ENCODE measurements around the gene SEMG2.

The SEMG2 gene

GRCh38 chr20:45209924-45210323 is 11.2 kb upstream of the SEMG2 start:
- TF ChIP-seq CTCF (conservative IDR thresholded peaks at IDR 0.05; ENCODE audit: low read depth, low read length), result no peak
- DNase-seq (ENCODE audit: low read depth), result no peak
- H3K4me3 ChIP-seq (ENCODE audit: low read length), result no peak overlapping the region

- no peak for DNase-seq (ENCODE audit: low read depth)
- TF ChIP-seq CTCF (conservative IDR thresholded peaks at IDR 0.05; ENCODE audit: low read depth, low read length), result no peak
- no peak overlapping the region for H3K4me3 ChIP-seq (ENCODE audit: low read length)
These were observed 9.4 kb upstream of the SEMG2 start for GRCh38 chr20:45211569-45212474.

GRCh38 chr20:45212836-45213235 is 8.3 kb upstream of the SEMG2 start:
- no peak for DNase-seq (ENCODE audit: low read depth)
- no peak overlapping the region for H3K4me3 ChIP-seq (ENCODE audit: low read length)
- no peak for TF ChIP-seq CTCF (conservative IDR thresholded peaks at IDR 0.05; ENCODE audit: low read depth, low read length)

- DNase-seq (ENCODE audit: low read depth), result peak; percentile 3
- H3K4me3 ChIP-seq (ENCODE audit: low read length), result no peak overlapping the region
- TF ChIP-seq CTCF (conservative IDR thresholded peaks at IDR 0.05; ENCODE audit: low read depth, low read length), result no peak
These were observed 3.0 kb upstream of the SEMG2 start for GRCh38 chr20:45218124-45218523.

- no peak for TF ChIP-seq CTCF (conservative IDR thresholded peaks at IDR 0.05; ENCODE audit: low read depth, low read length)
- no peak overlapping the region for H3K4me3 ChIP-seq (ENCODE audit: low read length)
- DNase-seq (ENCODE audit: low read depth), result no peak
These were observed 2.5 kb upstream of the SEMG2 start for GRCh38 chr20:45218636-45219035.

GRCh38 chr20:45223136-45223535 is 2.0 kb downstream of the SEMG2 start:
- no peak for TF ChIP-seq CTCF (conservative IDR thresholded peaks at IDR 0.05; ENCODE audit: low read depth, low read length)
- DNase-seq (ENCODE audit: low read depth), result no peak
- no peak overlapping the region for H3K4me3 ChIP-seq (ENCODE audit: low read length)

- H3K4me3 ChIP-seq (ENCODE audit: low read length), result no peak overlapping the region
- TF ChIP-seq CTCF (conservative IDR thresholded peaks at IDR 0.05; ENCODE audit: low read depth, low read length), result no peak
- DNase-seq (ENCODE audit: low read depth), result no peak
These were observed 5.1 kb downstream of the SEMG2 start for GRCh38 chr20:45226287-45226686.
